Neural cell (in vitro differentiated cells): ENCODE data around the gene GPD1. TPM values are rescaled to one million over a fixed set of nuclear protein-coding genes. Genes with fewer than 3 reads are reported as not detected.

Experiments used
- H2AFZ ChIP-seq: fragments of 200-600, 300-800 bp; sonication (generic), shearing (Covaris generic); 2 replicates; pipeline ENCODE4 v1.6.0; 2014; ENCODE audit warnings: low read depth, mild to moderate bottlenecking, antibody characterized with exemption, low read length, moderate library complexity
- H3F3A ChIP-seq: fragments of 200-600 bp; shearing (Covaris generic); 2 replicates; pipeline ENCODE4 v1.6.1; 2016; ENCODE audit warnings: mild to moderate bottlenecking, moderate library complexity, mixed read lengths, antibody characterized with exemption, low read length; ENCODE audit not compliant: insufficient read depth, poor library complexity, severe bottlenecking
- H3K27ac ChIP-seq: fragments of 200-600, 300-800 bp; sonication (generic), shearing (Covaris generic); 2 replicates; pipeline ENCODE4 v1.5.1; 2014; ENCODE audit warnings: mild to moderate bottlenecking, low read length, moderate library complexity
- H3K27me3 ChIP-seq: fragments of 300-800, 200-600 bp; sonication (generic), shearing (Covaris generic); 2 replicates; pipeline ENCODE4 v1.6.0; 2014; ENCODE audit warnings: mild to moderate bottlenecking, low read depth, low read length, moderate library complexity; ENCODE audit not compliant: insufficient read depth
- H3K36me3 ChIP-seq: fragments of 300-800, 200-600 bp; sonication (generic), shearing (Covaris generic); 2 replicates; pipeline ENCODE4 v1.5.1; 2014; ENCODE audit warnings: mild to moderate bottlenecking, antibody characterized with exemption, low read length, moderate library complexity; ENCODE audit not compliant: insufficient read depth
- H3K4me2 ChIP-seq: fragments of 300-800, 200-600 bp; sonication (generic), shearing (Covaris generic); 2 replicates; pipeline ENCODE4 v1.6.0; 2014; ENCODE audit warnings: mild to moderate bottlenecking, low read length
- H3K4me3 ChIP-seq: fragments of 300-800, 200-600 bp; sonication (generic), shearing (Covaris generic); 2 replicates; pipeline ENCODE4 v1.5.1; 2014; ENCODE audit warnings: mild to moderate bottlenecking, low read length, moderate library complexity
- H3K79me2 ChIP-seq: fragments of 200-600 bp; shearing (Covaris generic); replicated peaks from 2 replicates; pipeline ENCODE4 v1.6.0; 2014; ENCODE audit warnings: mild to moderate bottlenecking, low read length, moderate library complexity; ENCODE audit not compliant: insufficient read depth
- H3K9ac ChIP-seq: fragments of 300-800, 200-600 bp; sonication (generic), shearing (Covaris generic); 2 replicates; pipeline ENCODE4 v1.6.1; 2016; ENCODE audit warnings: mild to moderate bottlenecking, low read length, mixed read lengths
- H3K9me2 ChIP-seq: fragments of 200-600 bp; shearing (Covaris generic); 2 replicates; pipeline ENCODE4 v1.6.1; 2016; ENCODE audit warnings: mild to moderate bottlenecking, low read length, mixed read lengths; ENCODE audit not compliant: insufficient read depth
- H3K9me3 ChIP-seq: fragments of 200-600, 300-800 bp; sonication (generic), shearing (Covaris generic); 2 replicates; pipeline ENCODE4 v1.6.1; 2016; ENCODE audit warnings: mild to moderate bottlenecking, mixed run types, low read length, moderate library complexity, mixed read lengths
- H4K20me1 ChIP-seq: fragments of 200-600 bp; shearing (Covaris generic); 2 replicates; pipeline ENCODE4 v1.6.1; 2016; ENCODE audit warnings: mild to moderate bottlenecking, mixed run types; ENCODE audit not compliant: insufficient read depth
- EP300 ChIP-seq: fragments of 450-650 bp; conservative IDR thresholded peaks from 2 replicates; pipeline ENCODE4 v1.6.1; 2014; ENCODE audit warnings: antibody characterized with exemption, mild to moderate bottlenecking, moderate library complexity; ENCODE audit not compliant: poor library complexity, severe bottlenecking
- EZH2 ChIP-seq: fragments of 200-600, 300-800 bp; shearing (Covaris generic), sonication (generic); IDR thresholded peaks from 2 replicates; pipeline ENCODE4 v1.6.1; 2014; ENCODE audit warnings: antibody characterized with exemption, low read length, borderline replicate concordance, mild to moderate bottlenecking; ENCODE audit not compliant: insufficient read depth, poor library complexity, severe bottlenecking
- MXI1 ChIP-seq: fragments of 450-650 bp; conservative IDR thresholded peaks from 2 replicates; pipeline ENCODE4 v1.6.1; 2014; ENCODE audit warnings: antibody characterized with exemption, mild to moderate bottlenecking; ENCODE audit not compliant: poor library complexity, severe bottlenecking
- POLR2AphosphoS5 ChIP-seq: IDR thresholded peaks from 2 replicates; pipeline ENCODE4 v1.6.1; 2012
- RAD21 ChIP-seq: fragments of 450-650 bp; conservative IDR thresholded peaks from 2 replicates; pipeline ENCODE4 v1.6.1; 2014; ENCODE audit warnings: antibody characterized with exemption, mild to moderate bottlenecking, moderate library complexity
- SMC3 ChIP-seq: fragments of 450-650 bp; conservative IDR thresholded peaks from 2 replicates; pipeline ENCODE4 v1.6.1; 2014; ENCODE audit warnings: antibody characterized with exemption, mild to moderate bottlenecking, moderate library complexity; ENCODE audit not compliant: poor library complexity
- TAF1 ChIP-seq: IDR thresholded peaks from 2 replicates; pipeline ENCODE4 v1.6.1; 2012; ENCODE audit warnings: low read depth
- polyA plus RNA-seq: library from polyadenylated mRNA; depleted of rRNA; stranded (reverse); fragments of >200 nt; gene quantifications from 2 replicates; pipeline ENCODE4 v1.2.3, GENCODE V29; 2014
- TF ChIP-seq, protein P1 (sequence below): IDR thresholded peaks from 2 replicates; pipeline ENCODE4 v1.6.1; 2012; ENCODE audit warnings: borderline replicate concordance
- TF ChIP-seq, protein P2 (sequence below): fragments of 450-650 bp; IDR thresholded peaks from 2 replicates; pipeline ENCODE4 v1.5.1; 2014; ENCODE audit warnings: antibody characterized with exemption, mild to moderate bottlenecking, moderate library complexity; ENCODE audit not compliant: poor library complexity, severe bottlenecking

GPD1 gene
- polyA plus RNA-seq, 1 donor from 2014 or later = 1.5 TPM

DNA sequence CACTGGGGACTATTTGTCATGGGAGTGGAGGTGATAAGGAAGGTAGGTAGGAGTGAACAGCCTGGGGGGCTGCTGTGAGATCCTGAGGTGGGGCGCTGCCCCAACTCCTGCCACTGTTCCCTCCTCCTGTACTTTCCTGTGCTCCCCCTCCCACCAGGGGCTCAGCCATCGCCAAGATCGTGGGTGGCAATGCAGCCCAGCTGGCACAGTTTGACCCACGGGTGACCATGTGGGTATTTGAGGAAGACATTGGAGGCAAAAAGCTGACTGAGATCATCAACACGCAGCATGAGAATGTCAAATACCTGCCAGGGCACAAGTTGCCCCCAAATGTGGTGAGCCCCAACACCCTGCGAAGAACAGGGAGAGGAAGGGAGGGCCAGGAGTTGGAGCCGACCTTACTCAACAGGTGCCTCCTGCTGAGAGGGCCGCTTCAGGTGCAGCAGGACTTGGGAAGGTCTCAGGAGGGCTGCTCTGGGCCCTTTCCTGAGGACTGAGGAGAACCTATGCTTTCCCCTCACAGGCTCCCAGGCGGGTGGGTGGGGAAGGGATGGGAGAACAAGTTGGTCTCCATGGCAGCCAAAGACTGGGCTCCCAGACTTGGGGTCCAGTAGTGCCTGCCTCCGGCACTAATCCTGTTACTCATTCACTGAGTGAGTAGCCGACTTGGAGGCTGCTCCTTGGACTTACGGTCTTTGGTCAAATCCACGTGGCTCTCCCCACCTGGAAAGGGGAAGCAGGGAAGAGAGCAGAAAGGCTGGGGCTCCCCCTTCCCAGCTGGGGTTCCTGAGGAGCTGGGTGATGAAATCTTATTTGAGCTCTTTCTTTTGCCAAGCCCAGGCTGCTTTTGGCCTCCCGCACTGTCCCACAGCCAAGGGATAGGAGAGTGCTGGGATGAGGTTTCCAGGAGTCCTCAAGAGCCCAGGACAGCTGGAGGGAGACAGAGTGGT lies 884 bp downstream of the GPD1 start:
- Histone ChIP-seq H3K4me3 (no peak overlapping the region), H3K27ac (no peak overlapping the region), H3K79me2 (no peaks in the 10 kb centered on the region), H3F3A (peaks cover 4% of the 10 kb centered on the region), H3K9me2 (no peaks in the 10 kb centered on the region), H3K9ac (no peak overlapping the region), H3K4me2 (no peak overlapping the region), H3K36me3 (peaks cover 5% of the 10 kb centered on the region), H4K20me1 (no peaks in the 10 kb centered on the region), H3K27me3 (no peaks in the 10 kb centered on the region), H2AFZ (no peak overlapping the region), H3K9me3 (no peaks in the 10 kb centered on the region)
- TF ChIP-seq RAD21 (no peak), TAF1 (no peak), SMC3 (no peak), EP300 (no peak), MXI1 (no peak), POLR2AphosphoS5 (no peak), EZH2 (no peak)
- TF ChIP-seq, protein P1, sequence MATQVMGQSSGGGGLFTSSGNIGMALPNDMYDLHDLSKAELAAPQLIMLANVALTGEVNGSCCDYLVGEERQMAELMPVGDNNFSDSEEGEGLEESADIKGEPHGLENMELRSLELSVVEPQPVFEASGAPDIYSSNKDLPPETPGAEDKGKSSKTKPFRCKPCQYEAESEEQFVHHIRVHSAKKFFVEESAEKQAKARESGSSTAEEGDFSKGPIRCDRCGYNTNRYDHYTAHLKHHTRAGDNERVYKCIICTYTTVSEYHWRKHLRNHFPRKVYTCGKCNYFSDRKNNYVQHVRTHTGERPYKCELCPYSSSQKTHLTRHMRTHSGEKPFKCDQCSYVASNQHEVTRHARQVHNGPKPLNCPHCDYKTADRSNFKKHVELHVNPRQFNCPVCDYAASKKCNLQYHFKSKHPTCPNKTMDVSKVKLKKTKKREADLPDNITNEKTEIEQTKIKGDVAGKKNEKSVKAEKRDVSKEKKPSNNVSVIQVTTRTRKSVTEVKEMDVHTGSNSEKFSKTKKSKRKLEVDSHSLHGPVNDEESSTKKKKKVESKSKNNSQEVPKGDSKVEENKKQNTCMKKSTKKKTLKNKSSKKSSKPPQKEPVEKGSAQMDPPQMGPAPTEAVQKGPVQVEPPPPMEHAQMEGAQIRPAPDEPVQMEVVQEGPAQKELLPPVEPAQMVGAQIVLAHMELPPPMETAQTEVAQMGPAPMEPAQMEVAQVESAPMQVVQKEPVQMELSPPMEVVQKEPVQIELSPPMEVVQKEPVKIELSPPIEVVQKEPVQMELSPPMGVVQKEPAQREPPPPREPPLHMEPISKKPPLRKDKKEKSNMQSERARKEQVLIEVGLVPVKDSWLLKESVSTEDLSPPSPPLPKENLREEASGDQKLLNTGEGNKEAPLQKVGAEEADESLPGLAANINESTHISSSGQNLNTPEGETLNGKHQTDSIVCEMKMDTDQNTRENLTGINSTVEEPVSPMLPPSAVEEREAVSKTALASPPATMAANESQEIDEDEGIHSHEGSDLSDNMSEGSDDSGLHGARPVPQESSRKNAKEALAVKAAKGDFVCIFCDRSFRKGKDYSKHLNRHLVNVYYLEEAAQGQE = no peak
- TF ChIP-seq, protein P2, sequence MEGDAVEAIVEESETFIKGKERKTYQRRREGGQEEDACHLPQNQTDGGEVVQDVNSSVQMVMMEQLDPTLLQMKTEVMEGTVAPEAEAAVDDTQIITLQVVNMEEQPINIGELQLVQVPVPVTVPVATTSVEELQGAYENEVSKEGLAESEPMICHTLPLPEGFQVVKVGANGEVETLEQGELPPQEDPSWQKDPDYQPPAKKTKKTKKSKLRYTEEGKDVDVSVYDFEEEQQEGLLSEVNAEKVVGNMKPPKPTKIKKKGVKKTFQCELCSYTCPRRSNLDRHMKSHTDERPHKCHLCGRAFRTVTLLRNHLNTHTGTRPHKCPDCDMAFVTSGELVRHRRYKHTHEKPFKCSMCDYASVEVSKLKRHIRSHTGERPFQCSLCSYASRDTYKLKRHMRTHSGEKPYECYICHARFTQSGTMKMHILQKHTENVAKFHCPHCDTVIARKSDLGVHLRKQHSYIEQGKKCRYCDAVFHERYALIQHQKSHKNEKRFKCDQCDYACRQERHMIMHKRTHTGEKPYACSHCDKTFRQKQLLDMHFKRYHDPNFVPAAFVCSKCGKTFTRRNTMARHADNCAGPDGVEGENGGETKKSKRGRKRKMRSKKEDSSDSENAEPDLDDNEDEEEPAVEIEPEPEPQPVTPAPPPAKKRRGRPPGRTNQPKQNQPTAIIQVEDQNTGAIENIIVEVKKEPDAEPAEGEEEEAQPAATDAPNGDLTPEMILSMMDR = no peak

DNA sequence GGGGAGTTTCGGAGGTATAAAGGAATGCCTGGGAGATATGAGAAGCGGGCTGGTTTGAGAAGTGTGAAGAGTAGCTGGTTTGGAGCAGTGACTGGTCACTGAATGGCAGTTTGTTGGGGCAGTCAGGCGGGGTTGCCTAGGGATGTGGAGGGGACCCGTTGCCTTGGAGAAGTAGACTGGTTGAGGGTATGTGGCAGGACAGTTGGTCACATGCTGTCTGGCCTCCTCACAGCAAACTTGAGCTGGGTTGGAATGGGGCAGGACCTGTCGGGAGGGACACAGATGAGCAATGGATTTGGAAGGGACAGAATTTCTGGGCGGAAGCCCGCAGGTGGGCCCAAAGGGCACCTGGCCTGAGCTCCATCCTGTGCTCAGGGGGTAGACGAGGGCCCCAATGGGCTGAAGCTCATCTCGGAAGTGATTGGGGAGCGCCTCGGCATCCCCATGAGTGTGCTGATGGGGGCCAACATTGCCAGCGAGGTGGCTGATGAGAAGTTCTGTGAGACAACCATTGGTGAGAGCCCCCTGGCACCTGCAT lies 2.2 kb downstream of the GPD1 start:
- no peaks in the 10 kb centered on the region for H3K79me2 ChIP-seq
- no peak overlapping the region for H3K4me3 ChIP-seq
- no peak overlapping the region for H2AFZ ChIP-seq
- H3F3A ChIP-seq = peaks cover 4% of the 10 kb centered on the region
- H3K9ac ChIP-seq = no peak overlapping the region
- H3K9me2 ChIP-seq = no peaks in the 10 kb centered on the region
- no peaks in the 10 kb centered on the region for H4K20me1 ChIP-seq
- no peaks in the 10 kb centered on the region for H3K36me3 ChIP-seq
- H3K9me3 ChIP-seq = no peaks in the 10 kb centered on the region
- H3K27ac ChIP-seq = no peak overlapping the region
- H3K4me2 ChIP-seq = no peak overlapping the region
- H3K27me3 ChIP-seq = no peaks in the 10 kb centered on the region
- TF ChIP-seq SMC3 (no peak), EP300 (no peak), EZH2 (no peak), RAD21 (no peak), MXI1 (no peak), POLR2AphosphoS5 (no peak), TAF1 (no peak)
- TF ChIP-seq, protein P1 = no peak
- TF ChIP-seq, protein P2 = no peak
